Endodermal cell (in vitro differentiated cells): Measurements from ENCODE around the gene APOM. TPM values are rescaled to one million over a fixed set of nuclear protein-coding genes. Genes with fewer than 3 reads are reported as not detected.

Source experiments
- DNase-seq: peaks from one replicate; pipeline ENCODE4 v3.0.0-alpha.2; 2017
- H3K27ac ChIP-seq: 2 replicates; pipeline ENCODE4 v1.5.1; 2013; ENCODE audit warnings: mild to moderate bottlenecking, low read depth, low read length, moderate library complexity
- H3K27me3 ChIP-seq: 2 replicates; pipeline ENCODE4 v1.6.1; 2013; ENCODE audit warnings: mild to moderate bottlenecking, low read length, moderate library complexity; ENCODE audit not compliant: insufficient read depth, control insufficient read depth, poor library complexity, severe bottlenecking
- H3K36me3 ChIP-seq: 2 replicates; pipeline ENCODE4 v1.7.0; 2013; ENCODE audit warnings: mild to moderate bottlenecking, low read length, moderate library complexity; ENCODE audit not compliant: control insufficient read depth, insufficient read depth
- H3K4me1 ChIP-seq: one replicate; pipeline ENCODE4 v1.7.0; 2013; ENCODE audit warnings: low read length; ENCODE audit not compliant: control insufficient read depth, insufficient read depth
- H3K4me3 ChIP-seq: 2 replicates; pipeline ENCODE4 v1.5.1; 2013; ENCODE audit warnings: mild to moderate bottlenecking, low read length, moderate library complexity
- H3K9ac ChIP-seq: 2 replicates; pipeline ENCODE4 v1.6.1; 2013; ENCODE audit warnings: mild to moderate bottlenecking, low read length, moderate library complexity; ENCODE audit not compliant: poor library complexity, severe bottlenecking; ENCODE audit errors: extremely low read depth
- H3K9me3 ChIP-seq: 2 replicates; pipeline ENCODE4 v1.6.1; 2013; ENCODE audit warnings: mild to moderate bottlenecking, low read length, moderate library complexity; ENCODE audit not compliant: control insufficient read depth
- H3K27ac Mint-ChIP-seq: 2 replicates; pipeline ENCODE4 v1.8.0; 2020; ENCODE audit warnings: mixed read lengths
- H3K27me3 Mint-ChIP-seq: 2 replicates; pipeline ENCODE4 v1.8.0; 2021; ENCODE audit warnings: mild to moderate bottlenecking, mixed read lengths; ENCODE audit not compliant: insufficient read depth
- H3K36me3 Mint-ChIP-seq: 2 replicates; pipeline ENCODE4 v1.8.0; 2020; ENCODE audit warnings: low read depth, mixed read lengths
- H3K4me1 Mint-ChIP-seq: 2 replicates; pipeline ENCODE4 v1.8.0; 2020; ENCODE audit warnings: mixed read lengths
- H3K4me3 Mint-ChIP-seq: 2 replicates; pipeline ENCODE4 v1.8.0; 2020; ENCODE audit warnings: mild to moderate bottlenecking, moderate library complexity, mixed read lengths
- H3K9me3 Mint-ChIP-seq: 2 replicates; pipeline ENCODE4 v1.8.0; 2020; ENCODE audit warnings: mild to moderate bottlenecking, mixed read lengths
- WGBS, 2 experiments: methylation state at CpG; one replicate each; pipeline versions ENCODE4 v1.1.5 to v1.1.7; 2013; ENCODE audit warnings: missing lambda C conversion rate in 2 of 2, mixed read lengths in 1 of 2; ENCODE audit not compliant: insufficient coverage in 1 of 2, insufficient read length in 1 of 2; 5-methylcytosine and 5-hydroxymethylcytosine counted together
- total RNA-seq, 2 donors: library from RNA; stranded (reverse); fragmentation: NEBNext Ultra II Directional in 1 of 2; extraction: Animal tissue kit (Norgen Biotek cat#: 25700) in 1 of 2; gene quantifications; 2 replicates in 1 of 2; 3 replicates in 1 of 2; pipeline ENCODE4 v1.2.1, GENCODE V29; 2021
- TF ChIP-seq, protein P1 (sequence below): fragments of 200-600 bp; sonication (generic); conservative IDR thresholded peaks from 2 replicates; pipeline ENCODE4 v1.5.0; 2021; ENCODE audit warnings: antibody characterized with exemption, mild to moderate bottlenecking

APOM gene
- total RNA-seq, 2 donors from 2014 or later, result 1.6 to 3.2 TPM

DNA sequence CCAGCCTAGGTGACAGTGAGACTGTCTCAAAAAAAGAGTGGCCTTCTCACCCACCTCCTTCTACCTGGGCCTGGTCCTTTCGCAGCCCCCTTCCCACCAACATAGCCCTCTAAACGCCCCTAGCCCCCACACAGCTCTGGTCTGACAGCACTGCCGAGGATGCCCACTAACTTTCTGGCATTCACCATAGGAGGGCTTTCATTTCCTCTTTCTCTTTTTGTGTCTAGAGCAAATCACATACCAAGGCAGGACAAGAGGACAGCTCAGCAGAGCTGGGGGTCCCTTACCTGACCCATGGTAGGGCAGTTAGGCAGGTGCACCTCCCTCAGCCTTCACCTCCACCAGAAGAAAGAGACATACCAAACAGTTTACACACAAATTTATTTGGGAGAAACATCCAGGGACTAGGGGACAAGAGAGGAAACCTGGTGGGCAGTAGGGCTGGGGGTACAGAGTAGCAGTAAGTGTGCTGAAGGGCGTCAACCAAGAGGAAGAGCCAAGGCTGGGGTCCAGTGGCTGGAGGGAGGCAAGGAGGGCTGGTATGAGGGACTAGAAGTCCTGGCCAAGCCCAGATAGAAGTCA lies 20.7 kb downstream of the APOM start:
- no peaks in the 10 kb centered on the region for H3K9me3 ChIP-seq
- H3K27ac ChIP-seq, result no peak overlapping the region
- H3K27me3 Mint-ChIP-seq, result peaks cover 6% of the 10 kb centered on the region
- H3K9ac ChIP-seq, result no peak overlapping the region
- H3K4me1 Mint-ChIP-seq, result peaks cover 7% of the 10 kb centered on the region
- H3K4me3 ChIP-seq, result no peak overlapping the region
- TF ChIP-seq, protein P1, sequence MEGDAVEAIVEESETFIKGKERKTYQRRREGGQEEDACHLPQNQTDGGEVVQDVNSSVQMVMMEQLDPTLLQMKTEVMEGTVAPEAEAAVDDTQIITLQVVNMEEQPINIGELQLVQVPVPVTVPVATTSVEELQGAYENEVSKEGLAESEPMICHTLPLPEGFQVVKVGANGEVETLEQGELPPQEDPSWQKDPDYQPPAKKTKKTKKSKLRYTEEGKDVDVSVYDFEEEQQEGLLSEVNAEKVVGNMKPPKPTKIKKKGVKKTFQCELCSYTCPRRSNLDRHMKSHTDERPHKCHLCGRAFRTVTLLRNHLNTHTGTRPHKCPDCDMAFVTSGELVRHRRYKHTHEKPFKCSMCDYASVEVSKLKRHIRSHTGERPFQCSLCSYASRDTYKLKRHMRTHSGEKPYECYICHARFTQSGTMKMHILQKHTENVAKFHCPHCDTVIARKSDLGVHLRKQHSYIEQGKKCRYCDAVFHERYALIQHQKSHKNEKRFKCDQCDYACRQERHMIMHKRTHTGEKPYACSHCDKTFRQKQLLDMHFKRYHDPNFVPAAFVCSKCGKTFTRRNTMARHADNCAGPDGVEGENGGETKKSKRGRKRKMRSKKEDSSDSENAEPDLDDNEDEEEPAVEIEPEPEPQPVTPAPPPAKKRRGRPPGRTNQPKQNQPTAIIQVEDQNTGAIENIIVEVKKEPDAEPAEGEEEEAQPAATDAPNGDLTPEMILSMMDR, result no peak
- peaks cover 15% of the 10 kb centered on the region for H3K36me3 ChIP-seq
- 86 to 100% methylated on average over 1 to 4 of the region's 4 CpGs for WGBS, 2 experiments
- no peak for DNase-seq
- no peak overlapping the region for H3K27ac Mint-ChIP-seq
- peaks cover 1% of the 10 kb centered on the region for H3K27me3 ChIP-seq
- no peaks in the 10 kb centered on the region for H3K9me3 Mint-ChIP-seq
- no peaks in the 10 kb centered on the region for H3K4me1 ChIP-seq
- peaks cover 18% of the 10 kb centered on the region for H3K36me3 Mint-ChIP-seq
- no peak overlapping the region for H3K4me3 Mint-ChIP-seq

DNA sequence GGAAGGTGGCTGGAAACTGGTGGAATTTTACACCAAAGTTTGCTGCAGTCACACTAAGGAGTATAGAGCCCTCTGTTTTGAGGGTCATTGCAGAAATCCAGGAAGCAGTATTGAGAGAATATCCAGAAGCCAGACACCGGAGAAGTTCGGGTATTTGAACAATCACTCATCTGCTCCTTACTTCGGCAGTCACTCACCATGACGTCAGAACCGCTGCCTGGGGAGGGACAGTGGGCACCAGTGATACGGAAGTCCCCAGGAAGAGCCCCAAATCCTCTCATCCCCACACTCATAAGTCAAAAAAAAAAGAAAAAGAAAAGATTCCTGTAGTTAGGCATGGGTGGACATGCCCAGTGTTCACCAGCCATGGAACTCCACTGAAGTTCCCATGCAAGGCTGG lies 21.2 kb downstream of the APOM start:
- Mint-ChIP-seq H3K9me3 (no peaks in the 10 kb centered on the region), H3K27ac (no peak overlapping the region), H3K36me3 (peaks cover 13% of the 10 kb centered on the region), H3K4me1 (peaks cover 10% of the 10 kb centered on the region), H3K4me3 (no peak overlapping the region), H3K27me3 (peaks cover 11% of the 10 kb centered on the region)
- Histone ChIP-seq H3K9me3 (no peaks in the 10 kb centered on the region), H3K36me3 (peaks cover 10% of the 10 kb centered on the region), H3K9ac (no peak overlapping the region), H3K4me1 (no peaks in the 10 kb centered on the region), H3K27ac (no peak overlapping the region), H3K27me3 (peaks cover 6% of the 10 kb centered on the region), H3K4me3 (no peak overlapping the region)
- DNase-seq, result no peak
- TF ChIP-seq, protein P1, result no peak
- WGBS, 2 experiments, result 78 to 82% methylated on average over 5 to 6 of the region's 6 CpGs

DNA sequence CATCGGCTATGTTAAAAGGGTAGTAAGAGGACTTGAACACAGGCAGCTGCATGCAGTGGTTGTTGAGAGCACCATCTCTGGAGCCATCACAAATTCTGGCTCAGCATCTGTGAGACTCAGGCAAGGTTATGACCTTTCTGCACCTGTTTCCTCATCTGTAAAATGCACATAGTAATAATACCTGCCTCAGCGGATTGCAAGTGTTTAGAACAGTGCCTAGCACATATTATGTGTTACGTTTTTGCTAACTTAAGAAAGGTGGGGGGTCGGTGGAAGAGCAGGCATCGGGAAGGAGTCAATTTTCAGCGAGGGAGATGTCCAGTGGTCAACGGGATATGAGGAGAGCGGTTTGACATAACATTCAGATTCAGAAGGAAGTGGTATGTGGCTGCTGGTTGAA lies 22.3 kb downstream of the APOM start:
- peaks cover 10% of the 10 kb centered on the region for H3K4me1 Mint-ChIP-seq
- H3K4me3 ChIP-seq, result no peak overlapping the region
- no peaks in the 10 kb centered on the region for H3K9me3 ChIP-seq
- no peak overlapping the region for H3K9ac ChIP-seq
- H3K4me3 Mint-ChIP-seq, result no peak overlapping the region
- H3K27ac Mint-ChIP-seq, result no peak overlapping the region
- peaks cover 5% of the 10 kb centered on the region for H3K36me3 Mint-ChIP-seq
- peaks cover 17% of the 10 kb centered on the region for H3K27me3 Mint-ChIP-seq
- no peaks in the 10 kb centered on the region for H3K4me1 ChIP-seq
- peaks cover 7% of the 10 kb centered on the region for H3K27me3 ChIP-seq
- no peak for DNase-seq
- no peak overlapping the region for H3K27ac ChIP-seq
- H3K36me3 ChIP-seq, result peaks cover 6% of the 10 kb centered on the region
- TF ChIP-seq, protein P1, result no peak
- no peaks in the 10 kb centered on the region for H3K9me3 Mint-ChIP-seq
- WGBS, 2 experiments, result 76 to 84% methylated on average over 8 of the region's 8 CpGs
